Left colon (tissue), 2 donors: ENCODE results near the gene ELP4. TPM values are rescaled to one million over a fixed set of nuclear protein-coding genes. Genes with fewer than 3 reads are reported as not detected.

ENCODE experiments used
- ATAC-seq: fragments of 200-7000 bp; cut with Tn5 transposase; one replicate; pipeline ENCODE4 v1.9.1; 2020; ENCODE audit warnings: mild to moderate bottlenecking, moderate library complexity
- DNase-seq, 2 donors: peaks; one replicate each; pipeline ENCODE4 v3.0.0-alpha.2; 2020
- intact Hi-C, 2 donors: fragments of 100-400 bp; cut with DNase I in 1 of 2; cut with micrococcal nuclease in 1 of 2; formaldehyde crosslinking; loops; one replicate each; pipeline versions ENCODE4 v1.11.2 to v1.14.0; 2022; cut with DNase I, micrococcal nuclease
- total RNA-seq, 2 donors: library from RNA; stranded (reverse); fragmentation: NEBNext Ultra II Directional; extraction: Animal tissue kit (Norgen Biotek cat#: 25700); gene quantifications; one replicate each; pipeline ENCODE4 v1.2.1, GENCODE V29; 2021
- donor health status: DM: no; HTN: no; CAD: no.
- donor health status: DM: yes; HTN: yes; CAD: no.

Gene ELP4
- total RNA-seq, 2 donors from 2014 or later, result 15.1 to 15.2 TPM

DNA sequence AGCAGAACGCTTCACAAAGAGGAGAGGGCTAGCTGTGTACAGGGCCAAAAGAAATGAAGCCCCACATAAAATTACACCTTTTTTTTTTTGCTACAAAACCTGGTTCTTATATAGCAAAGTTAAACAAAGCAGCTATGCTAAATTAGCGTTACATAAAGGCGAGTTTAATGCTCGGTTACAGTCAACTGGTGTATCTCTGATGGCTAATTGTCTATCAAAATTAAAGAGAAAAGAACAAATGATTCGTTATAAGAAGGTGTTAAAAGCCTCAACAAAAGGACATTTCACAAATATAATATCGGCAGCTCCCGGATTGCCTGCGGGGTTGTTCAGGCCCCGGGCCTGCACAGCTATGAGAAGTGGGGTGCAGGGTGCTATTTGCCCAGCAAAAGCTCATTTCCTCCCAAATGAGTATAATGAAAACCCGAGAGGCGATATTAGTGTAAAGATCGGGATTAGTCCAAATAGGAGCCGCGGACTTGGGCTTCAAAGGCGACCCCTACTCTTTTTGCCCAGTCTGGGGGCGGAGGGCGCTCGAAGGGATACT, 314.8 kb downstream of the ELP4 start:
- DNase-seq (no peak), ATAC-seq (no peak)
- intact Hi-C loops, result no loop called here

GRCh38 chr11:31824879-31825837, 315.6 kb downstream of the ELP4 start:
- DNase-seq, result no peak
- intact Hi-C loops, result no loop called here
- no peak for ATAC-seq

DNA sequence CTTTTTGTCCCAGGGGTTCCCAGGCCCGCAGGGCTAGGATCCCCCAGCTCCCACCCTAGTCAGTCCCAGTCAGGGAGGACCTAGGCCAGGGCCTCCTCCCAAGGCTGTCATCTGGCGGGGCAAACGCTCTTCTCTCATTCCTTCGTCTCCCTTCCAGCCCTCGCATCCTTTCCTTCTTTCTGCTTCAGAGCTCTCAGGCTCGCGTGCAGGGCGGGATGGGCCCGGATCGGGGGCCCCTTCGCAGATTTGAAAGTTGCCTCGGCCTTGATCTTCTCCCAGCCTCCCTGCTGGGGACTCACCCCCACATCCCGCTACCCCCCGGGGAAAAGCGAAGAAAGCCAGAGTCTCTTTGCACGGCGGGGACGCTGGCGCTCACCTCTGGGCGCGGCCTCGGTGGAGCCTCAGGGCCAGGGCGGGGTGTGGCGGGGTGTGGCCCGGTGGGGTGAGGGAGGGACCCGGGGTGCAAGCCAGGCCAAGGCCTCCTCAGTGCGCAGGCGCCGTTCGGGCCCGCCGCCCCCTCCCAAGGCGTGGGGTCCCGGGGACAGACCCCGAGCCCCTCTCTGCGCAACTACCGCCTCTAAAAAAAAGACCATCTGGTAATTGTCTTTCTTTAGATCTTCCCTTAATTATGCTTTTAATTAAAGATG, 316.4 kb downstream of the ELP4 start:
- intact Hi-C loops, result no loop called here

DNA sequence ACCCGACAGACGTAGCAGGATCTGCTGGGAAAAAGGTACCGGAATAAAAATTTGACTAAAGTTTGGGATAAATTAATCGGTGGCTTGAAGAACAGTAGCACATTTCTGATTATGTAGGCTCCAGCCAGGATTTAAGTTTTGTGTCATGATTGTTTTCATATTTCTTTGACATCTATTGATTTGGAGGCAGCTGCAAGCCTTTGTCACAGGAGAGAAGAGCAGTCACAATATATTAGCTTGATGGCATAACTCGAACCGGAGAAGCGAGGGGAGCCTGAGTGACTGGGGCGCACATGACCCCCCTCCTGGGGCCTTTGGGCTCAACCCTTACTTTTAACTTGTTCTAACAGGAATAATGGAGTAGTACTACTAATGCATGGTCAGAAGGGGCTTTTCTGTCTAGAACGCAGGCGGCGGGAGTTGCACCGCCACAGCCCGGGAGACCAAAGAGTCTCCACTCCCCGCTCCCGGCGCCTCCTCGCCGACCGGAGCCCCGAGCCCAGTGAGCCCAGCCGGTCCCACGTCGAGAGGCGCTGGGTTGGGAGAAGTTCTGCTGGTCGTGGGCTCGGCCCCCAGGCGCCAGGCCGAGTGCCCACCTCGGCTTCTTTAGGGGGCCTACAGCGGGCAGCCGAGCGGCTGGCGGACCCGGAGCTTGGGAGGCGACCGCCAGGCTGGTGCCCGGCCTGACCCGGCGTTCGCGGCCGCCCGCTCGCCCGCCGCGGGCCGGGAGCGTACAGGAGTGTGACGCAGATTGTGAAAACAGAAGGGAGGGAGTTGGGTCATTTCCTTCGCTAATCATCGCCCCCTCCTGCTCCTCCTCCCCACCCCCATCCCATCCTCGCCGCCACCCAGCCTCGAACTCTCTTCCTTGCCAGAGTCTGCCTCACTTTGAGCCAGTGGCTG, 317.2 kb downstream of the ELP4 start:
- intact Hi-C loops, result no loop called here
- no peak for ATAC-seq
- DNase-seq, result no peak

More for the DNA sequence above, 316.4 kb downstream of the ELP4 start:
- no peak for DNase-seq
- peak; percentile 46 for ATAC-seq

DNA sequence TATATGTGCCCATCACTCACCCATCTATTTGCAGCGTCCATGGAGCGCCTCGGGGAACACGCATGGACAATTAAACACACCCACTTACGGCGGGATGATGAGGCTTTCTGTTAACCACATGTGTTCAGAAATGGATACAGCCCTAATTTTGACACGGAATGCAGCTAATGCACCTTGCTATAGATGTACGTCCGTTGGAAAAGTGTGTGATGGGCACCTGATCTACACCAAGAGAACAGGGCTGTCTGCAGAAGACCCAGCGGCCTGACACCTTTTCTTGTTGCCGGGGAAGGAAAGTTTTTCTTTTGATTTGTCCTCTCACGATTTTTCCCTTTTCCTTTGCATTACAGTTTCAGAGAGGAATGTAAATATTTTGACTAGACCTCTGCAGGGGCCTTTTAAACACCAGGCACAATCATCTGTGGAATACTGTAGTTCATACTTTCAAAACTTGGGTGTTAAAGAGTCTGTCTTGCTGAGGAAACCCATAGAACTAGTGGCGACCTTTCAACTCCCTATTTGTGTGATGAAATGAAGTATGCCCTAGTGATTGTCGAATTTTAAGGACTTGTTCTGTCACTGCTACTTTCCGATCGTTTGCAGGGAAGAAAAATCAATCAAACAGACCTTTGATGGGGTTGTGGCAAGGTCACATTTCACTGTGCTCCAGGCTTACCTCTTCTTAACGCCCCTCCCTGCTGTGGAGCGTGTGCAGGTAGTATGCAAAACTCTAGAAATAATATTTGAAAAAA, 318.1 kb downstream of the ELP4 start:
- intact Hi-C loops, result no loop called here
- ATAC-seq (no peak), DNase-seq (no peak)

- ATAC-seq (no peak), DNase-seq (no peak)
- intact Hi-C loops, result no loop called here
Observed at GRCh38 chr11:31828217-31828616, 318.6 kb downstream of the ELP4 start.

DNA sequence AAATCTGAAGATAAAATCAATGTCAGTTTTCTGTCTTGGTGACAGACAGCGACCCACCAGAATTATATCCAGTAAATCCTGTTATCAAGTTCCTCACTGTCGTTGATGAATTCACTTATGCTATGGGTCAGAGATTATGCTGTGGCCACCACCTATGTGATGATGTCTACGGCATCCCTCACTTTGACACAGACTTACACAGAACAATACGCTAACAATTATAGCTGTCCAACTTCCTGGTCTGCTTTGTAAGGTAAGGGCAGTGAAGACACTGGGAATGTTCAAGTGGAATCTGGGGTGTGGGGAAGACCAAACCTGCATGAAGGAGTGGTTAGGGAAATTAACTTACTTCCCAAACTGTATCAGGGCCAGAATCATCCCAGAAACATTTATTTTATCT, 320.8 kb downstream of the ELP4 start:
- ATAC-seq, result no peak
- intact Hi-C loops, result no loop called here
- DNase-seq, result no peak

DNA sequence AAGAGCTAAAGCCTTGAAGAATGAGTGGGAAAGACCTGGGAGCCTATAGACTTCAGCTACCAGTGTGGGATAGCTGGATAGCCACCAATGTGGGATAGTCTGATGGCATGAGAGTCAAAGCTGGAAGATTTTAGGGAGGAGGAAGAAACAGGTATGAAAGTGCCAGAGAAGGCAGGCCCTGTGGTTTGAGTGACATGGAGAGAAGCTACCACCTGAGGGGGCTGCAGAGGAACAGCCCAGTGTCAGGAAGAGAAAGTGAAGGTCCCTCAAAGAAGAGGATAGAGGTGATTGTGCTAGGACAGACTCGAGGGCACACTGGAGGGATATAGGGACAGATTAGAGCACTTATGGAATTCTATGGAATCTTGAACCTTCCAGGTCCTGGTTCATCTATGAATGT, 324.7 kb downstream of the ELP4 start:
- ATAC-seq (no peak), DNase-seq (no peak)
- intact Hi-C loops, result no loop called here

Other genes with a start within 250 kb of the ELP4 start
- gene DCDC1, start 140.0 kb upstream of the ELP4 start, total RNA-seq, result not detected
- 10 to 100 TPM in 1 of 2 donors, 1 to 10 TPM in 1; 8.3 to 10.1 TPM for gene DNAJC24, start 139.9 kb upstream of the ELP4 start, total RNA-seq
- 10 to 100 TPM; 16.9 to 17.1 TPM for gene IMMP1L, start 145 bp upstream of the ELP4 start, total RNA-seq